HEK293 (cell line): ENCODE results near the gene MUC15.

Experiments used
- CTCF ChIA-PET: fragments of 350-600 bp; formaldehyde crosslinking; extraction: SDS; loops from one replicate; lab custom pipeline; 2021; ENCODE audit warnings: antibody characterized with exemption; lab: Yijun Ruan, JAX
- POLR2A ChIA-PET: fragments of 300-600 bp; formaldehyde crosslinking; extraction: SDS; loops from one replicate; lab custom pipeline; 2020; ENCODE audit warnings: antibody characterized with exemption, inconsistent platforms; lab: Yijun Ruan, JAX
- H3K27ac ChIP-seq: fragments of 200-500 bp; sonication (Bioruptor generic); 2 replicates; pipeline ENCODE4 v1.5.1; 2014; ENCODE audit warnings: low read depth, low read length, control low read depth, inconsistent platforms; ENCODE audit errors: extremely low read depth
- H3K36me3 ChIP-seq, 2 experiments: fragments of 200-500 bp in 1 of 2; sonication (Bioruptor generic) in 1 of 2; 1 replicate in 1 of 2; 2 replicates in 1 of 2; pipeline ENCODE4 v1.5.1; 2014 to 2017; ENCODE audit warnings: inconsistent platforms in 2 of 2, low read length in 2 of 2; ENCODE audit not compliant: control insufficient read depth in 2 of 2, insufficient read depth in 1 of 2
- H3K4me1 ChIP-seq: fragments of 200-500 bp; sonication (Bioruptor generic); 2 replicates; pipeline ENCODE4 v1.5.1; 2014; ENCODE audit warnings: mild to moderate bottlenecking, low read length, inconsistent platforms; ENCODE audit not compliant: control insufficient read depth, insufficient read depth
- H3K4me3 ChIP-seq: 2 replicates; pipeline ENCODE4 v1.5.1; 2011; ENCODE audit warnings: low read depth, mild to moderate bottlenecking, control low read depth, low read length, moderate library complexity
- H3K9me3 ChIP-seq: fragments of 200-500 bp; sonication (Bioruptor generic); 2 replicates; pipeline ENCODE4 v1.5.1; 2014; ENCODE audit warnings: low read depth, low read length, inconsistent platforms; ENCODE audit not compliant: control insufficient read depth, insufficient read depth
- BCL11A ChIP-seq: fragments of 450-650 bp; formaldehyde crosslinking; IDR thresholded peaks from 2 replicates; pipeline ENCODE4 v1.5.1; 2016; ENCODE audit warnings: low read depth, missing biosample characterization, missing genetic modification characterization
- HOXD13 ChIP-seq: sonication (generic); formaldehyde crosslinking; IDR thresholded peaks from 2 replicates; pipeline ENCODE4 v1.8.0; 2022; ENCODE audit warnings: missing genetic modification reagents, borderline replicate concordance
- TRIM28 ChIP-seq: IDR thresholded peaks from 2 replicates; pipeline ENCODE4 v1.6.1; 2011; ENCODE audit warnings: low read length, control low read depth, borderline replicate concordance
- ZFP3 ChIP-seq: fragments of 450-650 bp; formaldehyde crosslinking; IDR thresholded peaks from 2 replicates; pipeline ENCODE4 v1.5.1; 2016; ENCODE audit warnings: low read depth, missing biosample characterization, missing genetic modification characterization
- ZNF114 ChIP-seq: fragments of 450-650 bp; formaldehyde crosslinking; IDR thresholded peaks from 2 replicates; pipeline ENCODE4 v1.5.0; 2017; ENCODE audit warnings: missing biosample characterization, missing genetic modification characterization
- ZNF133 ChIP-seq: fragments of 450-650 bp; formaldehyde crosslinking; IDR thresholded peaks from 2 replicates; pipeline ENCODE4 v1.5.1; 2016; ENCODE audit warnings: missing biosample characterization, missing genetic modification characterization
- ZNF140 ChIP-seq: fragments of 450-650 bp; formaldehyde crosslinking; IDR thresholded peaks from 2 replicates; pipeline ENCODE4 v1.5.1; 2016; ENCODE audit warnings: missing biosample characterization, missing genetic modification characterization
- ZNF24 ChIP-seq: fragments of 450-650 bp; formaldehyde crosslinking; IDR thresholded peaks from 2 replicates; pipeline ENCODE4 v1.5.1; 2016; ENCODE audit warnings: missing biosample characterization, missing genetic modification characterization
- ZNF423 ChIP-seq: fragments of 450-650 bp; formaldehyde crosslinking; IDR thresholded peaks from 2 replicates; pipeline ENCODE4 v1.5.1; 2016; ENCODE audit warnings: missing biosample characterization, missing genetic modification characterization
- ZNF426 ChIP-seq: fragments of 450-650 bp; formaldehyde crosslinking; IDR thresholded peaks from 2 replicates; pipeline ENCODE4 v1.5.1; 2017; ENCODE audit warnings: missing biosample characterization, missing genetic modification characterization, mild to moderate bottlenecking, inconsistent platforms, moderate library complexity
- ZNF518A ChIP-seq: fragments of 450-650 bp; formaldehyde crosslinking; conservative IDR thresholded peaks from 2 replicates; pipeline ENCODE4 v1.5.1; 2016; ENCODE audit warnings: low read depth, missing biosample characterization, missing genetic modification characterization
- ZNF600 ChIP-seq: fragments of 450-650 bp; formaldehyde crosslinking; IDR thresholded peaks from 2 replicates; pipeline ENCODE4 v1.5.1; 2016; ENCODE audit warnings: missing biosample characterization, missing genetic modification characterization
- ZNF677 ChIP-seq: fragments of 450-650 bp; IDR thresholded peaks from 2 replicates; pipeline ENCODE4 v1.5.0; 2018; ENCODE audit warnings: missing biosample characterization, mild to moderate bottlenecking, missing genetic modification characterization, moderate library complexity
- ZNF768 ChIP-seq: fragments of 450-650 bp; formaldehyde crosslinking; IDR thresholded peaks from 2 replicates; pipeline ENCODE4 v1.5.1; 2018; ENCODE audit warnings: missing biosample characterization, mild to moderate bottlenecking, missing genetic modification characterization
- TF ChIP-seq, protein P1 (sequence below): fragments of 450-650 bp; formaldehyde crosslinking; optimal IDR thresholded peaks from 2 replicates; pipeline ENCODE3; 2016; ENCODE audit warnings: missing biosample characterization, mild to moderate bottlenecking, missing genetic modification characterization
- TF ChIP-seq, protein P2 (sequence below): fragments of 450-650 bp; formaldehyde crosslinking; IDR thresholded peaks from 2 replicates; pipeline ENCODE4 v1.5.1; 2016; ENCODE audit warnings: missing biosample characterization, missing genetic modification characterization, borderline replicate concordance
- TF ChIP-seq, protein P3 (sequence below): fragments of 450-650 bp; formaldehyde crosslinking; IDR thresholded peaks from 2 replicates; pipeline ENCODE4 v1.5.0; 2017; ENCODE audit warnings: missing biosample characterization, missing genetic modification characterization, borderline replicate concordance
- TF ChIP-seq, protein P4 (sequence below): fragments of 450-650 bp; formaldehyde crosslinking; IDR thresholded peaks from 2 replicates; pipeline ENCODE4 v1.5.1; 2017; ENCODE audit warnings: missing biosample characterization, missing genetic modification characterization

The MUC15 gene

GRCh38 chr11:26537341-26537740, 34.7 kb downstream of the MUC15 start:
- Histone ChIP-seq H3K9me3 (no peaks in the 10 kb centered on the region), H3K27ac (no peak overlapping the region), H3K36me3 (no peaks in the 10 kb centered on the region)
- ChIA-PET POLR2A (no interaction called here), CTCF (no interaction called here)
- TF ChIP-seq ZFP3 (tag by site-specific recombination) (no peak), ZNF114 (tag by site-specific recombination) (no peak)
- TF ChIP-seq, protein P1, sequence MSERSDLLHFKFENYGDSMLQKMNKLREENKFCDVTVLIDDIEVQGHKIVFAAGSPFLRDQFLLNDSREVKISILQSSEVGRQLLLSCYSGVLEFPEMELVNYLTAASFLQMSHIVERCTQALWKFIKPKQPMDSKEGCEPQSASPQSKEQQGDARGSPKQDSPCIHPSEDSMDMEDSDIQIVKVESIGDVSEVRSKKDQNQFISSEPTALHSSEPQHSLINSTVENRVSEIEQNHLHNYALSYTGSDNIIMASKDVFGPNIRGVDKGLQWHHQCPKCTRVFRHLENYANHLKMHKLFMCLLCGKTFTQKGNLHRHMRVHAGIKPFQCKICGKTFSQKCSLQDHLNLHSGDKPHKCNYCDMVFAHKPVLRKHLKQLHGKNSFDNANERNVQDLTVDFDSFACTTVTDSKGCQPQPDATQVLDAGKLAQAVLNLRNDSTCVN: no peak
- TF ChIP-seq, protein P2, sequence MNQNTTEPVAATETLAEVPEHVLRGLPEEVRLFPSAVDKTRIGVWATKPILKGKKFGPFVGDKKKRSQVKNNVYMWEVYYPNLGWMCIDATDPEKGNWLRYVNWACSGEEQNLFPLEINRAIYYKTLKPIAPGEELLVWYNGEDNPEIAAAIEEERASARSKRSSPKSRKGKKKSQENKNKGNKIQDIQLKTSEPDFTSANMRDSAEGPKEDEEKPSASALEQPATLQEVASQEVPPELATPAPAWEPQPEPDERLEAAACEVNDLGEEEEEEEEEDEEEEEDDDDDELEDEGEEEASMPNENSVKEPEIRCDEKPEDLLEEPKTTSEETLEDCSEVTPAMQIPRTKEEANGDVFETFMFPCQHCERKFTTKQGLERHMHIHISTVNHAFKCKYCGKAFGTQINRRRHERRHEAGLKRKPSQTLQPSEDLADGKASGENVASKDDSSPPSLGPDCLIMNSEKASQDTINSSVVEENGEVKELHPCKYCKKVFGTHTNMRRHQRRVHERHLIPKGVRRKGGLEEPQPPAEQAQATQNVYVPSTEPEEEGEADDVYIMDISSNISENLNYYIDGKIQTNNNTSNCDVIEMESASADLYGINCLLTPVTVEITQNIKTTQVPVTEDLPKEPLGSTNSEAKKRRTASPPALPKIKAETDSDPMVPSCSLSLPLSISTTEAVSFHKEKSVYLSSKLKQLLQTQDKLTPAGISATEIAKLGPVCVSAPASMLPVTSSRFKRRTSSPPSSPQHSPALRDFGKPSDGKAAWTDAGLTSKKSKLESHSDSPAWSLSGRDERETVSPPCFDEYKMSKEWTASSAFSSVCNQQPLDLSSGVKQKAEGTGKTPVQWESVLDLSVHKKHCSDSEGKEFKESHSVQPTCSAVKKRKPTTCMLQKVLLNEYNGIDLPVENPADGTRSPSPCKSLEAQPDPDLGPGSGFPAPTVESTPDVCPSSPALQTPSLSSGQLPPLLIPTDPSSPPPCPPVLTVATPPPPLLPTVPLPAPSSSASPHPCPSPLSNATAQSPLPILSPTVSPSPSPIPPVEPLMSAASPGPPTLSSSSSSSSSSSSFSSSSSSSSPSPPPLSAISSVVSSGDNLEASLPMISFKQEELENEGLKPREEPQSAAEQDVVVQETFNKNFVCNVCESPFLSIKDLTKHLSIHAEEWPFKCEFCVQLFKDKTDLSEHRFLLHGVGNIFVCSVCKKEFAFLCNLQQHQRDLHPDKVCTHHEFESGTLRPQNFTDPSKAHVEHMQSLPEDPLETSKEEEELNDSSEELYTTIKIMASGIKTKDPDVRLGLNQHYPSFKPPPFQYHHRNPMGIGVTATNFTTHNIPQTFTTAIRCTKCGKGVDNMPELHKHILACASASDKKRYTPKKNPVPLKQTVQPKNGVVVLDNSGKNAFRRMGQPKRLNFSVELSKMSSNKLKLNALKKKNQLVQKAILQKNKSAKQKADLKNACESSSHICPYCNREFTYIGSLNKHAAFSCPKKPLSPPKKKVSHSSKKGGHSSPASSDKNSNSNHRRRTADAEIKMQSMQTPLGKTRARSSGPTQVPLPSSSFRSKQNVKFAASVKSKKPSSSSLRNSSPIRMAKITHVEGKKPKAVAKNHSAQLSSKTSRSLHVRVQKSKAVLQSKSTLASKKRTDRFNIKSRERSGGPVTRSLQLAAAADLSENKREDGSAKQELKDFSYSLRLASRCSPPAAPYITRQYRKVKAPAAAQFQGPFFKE (tag by site-specific recombination): no peak
- TF ChIP-seq, all 188 proteins: peak for 0
- no peaks in the 10 kb centered on the region for H3K4me1 ChIP-seq
- no peak overlapping the region for H3K4me3 ChIP-seq

DNA sequence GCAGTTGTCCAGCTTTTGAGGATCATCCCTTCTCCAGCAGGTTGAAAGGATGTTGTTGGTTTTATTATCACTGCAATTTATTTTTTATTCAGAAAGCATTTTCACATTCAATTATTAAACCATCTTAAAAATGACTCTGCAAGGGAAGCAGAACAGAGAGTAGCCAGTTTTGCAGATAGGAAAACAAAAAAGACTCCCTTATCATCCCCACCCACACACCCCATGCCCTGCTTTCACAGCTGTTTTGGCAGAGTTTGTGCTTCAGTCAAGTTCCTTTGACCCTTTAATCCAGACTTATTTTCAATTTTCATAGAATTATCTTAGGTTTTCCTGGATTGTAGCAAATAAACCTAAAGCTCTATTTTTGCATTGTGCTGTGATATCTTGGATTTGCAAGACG, 44.4 kb downstream of the MUC15 start:
- Histone ChIP-seq H3K4me3 (no peak overlapping the region), H3K9me3 (no peaks in the 10 kb centered on the region), H3K36me3 (no peaks in the 10 kb centered on the region)
- CTCF ChIA-PET: interaction anchor here (0.6 kb wide), 1 partner anchor 15 kb away, joined by 3 read pairs; no protein-coding TSS in a partner anchor
- TF ChIP-seq ZNF24 (tag by site-specific recombination): no peak
- no peak for TF ChIP-seq ZNF768 (tag by site-specific recombination)
- TF ChIP-seq ZNF140 (tag by site-specific recombination): no peak
- TF ChIP-seq BCL11A: no peak
- no peak for TF ChIP-seq ZNF518A (tag by site-specific recombination)
- TF ChIP-seq, protein P3, sequence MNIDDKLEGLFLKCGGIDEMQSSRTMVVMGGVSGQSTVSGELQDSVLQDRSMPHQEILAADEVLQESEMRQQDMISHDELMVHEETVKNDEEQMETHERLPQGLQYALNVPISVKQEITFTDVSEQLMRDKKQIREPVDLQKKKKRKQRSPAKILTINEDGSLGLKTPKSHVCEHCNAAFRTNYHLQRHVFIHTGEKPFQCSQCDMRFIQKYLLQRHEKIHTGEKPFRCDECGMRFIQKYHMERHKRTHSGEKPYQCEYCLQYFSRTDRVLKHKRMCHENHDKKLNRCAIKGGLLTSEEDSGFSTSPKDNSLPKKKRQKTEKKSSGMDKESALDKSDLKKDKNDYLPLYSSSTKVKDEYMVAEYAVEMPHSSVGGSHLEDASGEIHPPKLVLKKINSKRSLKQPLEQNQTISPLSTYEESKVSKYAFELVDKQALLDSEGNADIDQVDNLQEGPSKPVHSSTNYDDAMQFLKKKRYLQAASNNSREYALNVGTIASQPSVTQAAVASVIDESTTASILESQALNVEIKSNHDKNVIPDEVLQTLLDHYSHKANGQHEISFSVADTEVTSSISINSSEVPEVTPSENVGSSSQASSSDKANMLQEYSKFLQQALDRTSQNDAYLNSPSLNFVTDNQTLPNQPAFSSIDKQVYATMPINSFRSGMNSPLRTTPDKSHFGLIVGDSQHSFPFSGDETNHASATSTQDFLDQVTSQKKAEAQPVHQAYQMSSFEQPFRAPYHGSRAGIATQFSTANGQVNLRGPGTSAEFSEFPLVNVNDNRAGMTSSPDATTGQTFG: no peak
- TF ChIP-seq, protein P4, sequence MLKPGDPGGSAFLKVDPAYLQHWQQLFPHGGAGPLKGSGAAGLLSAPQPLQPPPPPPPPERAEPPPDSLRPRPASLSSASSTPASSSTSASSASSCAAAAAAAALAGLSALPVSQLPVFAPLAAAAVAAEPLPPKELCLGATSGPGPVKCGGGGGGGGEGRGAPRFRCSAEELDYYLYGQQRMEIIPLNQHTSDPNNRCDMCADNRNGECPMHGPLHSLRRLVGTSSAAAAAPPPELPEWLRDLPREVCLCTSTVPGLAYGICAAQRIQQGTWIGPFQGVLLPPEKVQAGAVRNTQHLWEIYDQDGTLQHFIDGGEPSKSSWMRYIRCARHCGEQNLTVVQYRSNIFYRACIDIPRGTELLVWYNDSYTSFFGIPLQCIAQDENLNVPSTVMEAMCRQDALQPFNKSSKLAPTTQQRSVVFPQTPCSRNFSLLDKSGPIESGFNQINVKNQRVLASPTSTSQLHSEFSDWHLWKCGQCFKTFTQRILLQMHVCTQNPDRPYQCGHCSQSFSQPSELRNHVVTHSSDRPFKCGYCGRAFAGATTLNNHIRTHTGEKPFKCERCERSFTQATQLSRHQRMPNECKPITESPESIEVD (tag by site-specific recombination): no peak
- TF ChIP-seq ZNF677: no peak
- no peak for TF ChIP-seq TRIM28
- TF ChIP-seq ZNF133 (tag by site-specific recombination): no peak
- no peak for TF ChIP-seq HOXD13 (CRISPR knock-in tag)
- no peak for TF ChIP-seq ZNF423
- no peak for TF ChIP-seq ZNF600 (tag by site-specific recombination)
- TF ChIP-seq ZNF426 (tag by site-specific recombination): no peak
- TF ChIP-seq, all 188 proteins: peak for 0
- POLR2A ChIA-PET: no interaction called here
- Histone ChIP-seq H3K4me1 (no peaks in the 10 kb centered on the region), H3K27ac (no peak overlapping the region)
